IMR-90 (cell line): ENCODE results near the gene EFCAB8. TPM values are rescaled to one million over a fixed set of nuclear protein-coding genes. Genes with fewer than 3 reads are reported as not detected.

Experiments used
- ATAC-seq: fragments of 200-7000 bp; cut with Tn5 transposase; 2 replicates; pipeline ENCODE4 v1.9.1; 2020; ENCODE audit warnings: low read depth, mild to moderate bottlenecking, moderate library complexity
- BruUV-seq: library from RNA; stranded (reverse); fragments of 400-500 nt; replicated peaks from 2 replicates; lab custom pipeline; 2021; lab: Mats Ljungman, UMichigan
- CTCF ChIA-PET: fragments of 300-600 bp; formaldehyde crosslinking; extraction: SDS; loops from one replicate; lab custom pipeline; 2021; ENCODE audit warnings: antibody characterized with exemption; lab: Yijun Ruan, JAX
- POLR2A ChIA-PET: fragments of 300-600 bp; sonication (Branson Sonifier 250); formaldehyde crosslinking; loops from one replicate; lab custom pipeline; 2022; ENCODE audit warnings: antibody characterized with exemption; ENCODE audit not compliant: unreplicated experiment; lab: Charles Lee
- DNase-seq: peaks from one replicate; pipeline ENCODE4 v3.0.0; 2013
- H2AFZ ChIP-seq: replicated peaks from 2 replicates; pipeline ENCODE3; 2013; ENCODE audit warnings: low read length, mild to moderate bottlenecking; ENCODE audit not compliant: poor library complexity
- H2AK5ac ChIP-seq: 2 replicates; pipeline ENCODE4 v1.6.1; 2013; ENCODE audit warnings: low read depth, low read length, inconsistent platforms
- H2AK9ac ChIP-seq: replicated peaks from 2 replicates; pipeline ENCODE3; 2013; ENCODE audit warnings: mild to moderate bottlenecking, low read depth, low read length, moderate library complexity; ENCODE audit not compliant: poor library complexity
- H2BK120ac ChIP-seq: 2 replicates; pipeline ENCODE4 v1.6.1; 2013; ENCODE audit warnings: low read depth, low read length, inconsistent platforms
- H2BK15ac ChIP-seq: 3 replicates; pipeline ENCODE4 v1.6.1; 2013; ENCODE audit warnings: low read depth, low read length, inconsistent platforms
- H2BK20ac ChIP-seq: 2 replicates; pipeline ENCODE4 v1.6.1; 2013; ENCODE audit warnings: low read depth, mild to moderate bottlenecking, inconsistent platforms, low read length, moderate library complexity
- H2BK5ac ChIP-seq: 2 replicates; pipeline ENCODE4 v1.6.1; 2013; ENCODE audit warnings: mild to moderate bottlenecking, low read depth, low read length, inconsistent platforms; ENCODE audit not compliant: poor library complexity, severe bottlenecking
- H3K14ac ChIP-seq: replicated peaks from 2 replicates; pipeline ENCODE4 v1.6.1; 2013; ENCODE audit warnings: low read depth, low read length, inconsistent platforms
- H3K18ac ChIP-seq: 2 replicates; pipeline ENCODE4 v1.6.1; 2013; ENCODE audit warnings: low read depth, low read length, control low read depth
- H3K23ac ChIP-seq: 2 replicates; pipeline ENCODE4 v1.6.1; 2013; ENCODE audit warnings: low read depth, low read length, inconsistent platforms
- H3K27ac ChIP-seq: 2 replicates; pipeline ENCODE4 v1.5.1; 2013; ENCODE audit warnings: mild to moderate bottlenecking, control low read depth, low read length; ENCODE audit not compliant: insufficient read depth
- H3K27me3 ChIP-seq: 2 replicates; pipeline ENCODE4 v1.6.1; 2013; ENCODE audit warnings: low read length; ENCODE audit not compliant: control insufficient read depth, insufficient read depth
- H3K36me3 ChIP-seq: 2 replicates; pipeline ENCODE4 v1.6.1; 2013; ENCODE audit warnings: low read length, mixed read lengths; ENCODE audit not compliant: control insufficient read depth, insufficient read depth
- H3K4ac ChIP-seq: 2 replicates; pipeline ENCODE4 v1.6.1; 2013; ENCODE audit warnings: low read depth, low read length, inconsistent platforms
- H3K4me1 ChIP-seq: 2 replicates; pipeline ENCODE4 v1.6.1; 2013; ENCODE audit warnings: low read length, mixed read lengths; ENCODE audit not compliant: control insufficient read depth, insufficient read depth
- H3K4me2 ChIP-seq: 2 replicates; pipeline ENCODE4 v1.6.1; 2013; ENCODE audit warnings: low read depth, mild to moderate bottlenecking, control low read depth, low read length, moderate library complexity
- H3K4me3 ChIP-seq: 2 replicates; pipeline ENCODE4 v1.5.1; 2013; ENCODE audit warnings: low read depth, mild to moderate bottlenecking, control low read depth, low read length, moderate library complexity; ENCODE audit not compliant: insufficient read depth
- H3K56ac ChIP-seq: 2 replicates; pipeline ENCODE4 v1.6.1; 2013; ENCODE audit warnings: low read length, inconsistent platforms; ENCODE audit not compliant: insufficient read depth; ENCODE audit errors: extremely low read depth
- H3K79me1 ChIP-seq, 2 experiments: 2 replicates each; pipeline ENCODE4 v1.6.1; 2013; ENCODE audit warnings: low read length in 2 of 2, inconsistent platforms in 1 of 2, low read depth in 1 of 2
- H3K9ac ChIP-seq: 2 replicates; pipeline ENCODE4 v1.6.1; 2013; ENCODE audit warnings: low read depth, low read length, control low read depth
- H3K9me1 ChIP-seq: 2 replicates; pipeline ENCODE4 v1.6.1; 2013; ENCODE audit warnings: low read length, inconsistent platforms; ENCODE audit not compliant: insufficient read depth
- H3K9me3 ChIP-seq: 2 replicates; pipeline ENCODE4 v1.6.1; 2013; ENCODE audit warnings: low read length; ENCODE audit not compliant: control insufficient read depth, insufficient read depth
- H4K20me1 ChIP-seq: 2 replicates; pipeline ENCODE4 v1.6.1; 2013; ENCODE audit warnings: low read length, inconsistent platforms; ENCODE audit not compliant: insufficient read depth
- H4K5ac ChIP-seq: 2 replicates; pipeline ENCODE4 v1.6.1; 2013; ENCODE audit warnings: mild to moderate bottlenecking, low read depth, low read length, control low read depth
- H4K8ac ChIP-seq, 2 experiments: 2 replicates each; pipeline ENCODE4 v1.6.1; 2013; ENCODE audit warnings: low read depth in 2 of 2, low read length in 2 of 2, control low read depth in 1 of 2, inconsistent platforms in 1 of 2
- H4K91ac ChIP-seq: 2 replicates; pipeline ENCODE4 v1.6.1; 2013; ENCODE audit warnings: low read depth, low read length, inconsistent platforms; ENCODE audit not compliant: insufficient read depth
- BHLHE40 ChIP-seq: fragments of 150-350 bp; IDR thresholded peaks from 2 replicates; pipeline ENCODE4 v1.6.1; 2016; ENCODE audit warnings: mild to moderate bottlenecking, low read depth, low read length
- CEBPB ChIP-seq: IDR thresholded peaks from 2 replicates; pipeline ENCODE4 v1.6.1; 2012; ENCODE audit warnings: low read depth, low read length, improper control_type of control experiment
- CHD1 ChIP-seq: IDR thresholded peaks from 2 replicates; pipeline ENCODE4 v1.6.1; 2012; ENCODE audit warnings: low read depth, low read length, improper control_type of control experiment
- CTCF ChIP-seq: conservative IDR thresholded peaks from 2 replicates; pipeline ENCODE4 v1.5.1; 2012; ENCODE audit warnings: mild to moderate bottlenecking, low read depth, low read length, improper control_type of control experiment
- ELK1 ChIP-seq: fragments of 150-350 bp; IDR thresholded peaks from 2 replicates; pipeline ENCODE4 v1.6.1; 2016; ENCODE audit warnings: low read depth, mild to moderate bottlenecking, low read length, moderate library complexity, borderline replicate concordance
- FOS ChIP-seq: fragments of 150-350 bp; IDR thresholded peaks from 2 replicates; pipeline ENCODE4 v1.6.1; 2016; ENCODE audit warnings: low read depth, low read length
- MAFK ChIP-seq: IDR thresholded peaks from 2 replicates; pipeline ENCODE4 v1.6.1; 2012; ENCODE audit warnings: low read depth, low read length, improper control_type of control experiment
- MAZ ChIP-seq: IDR thresholded peaks from 2 replicates; pipeline ENCODE4 v1.6.1; 2012; ENCODE audit warnings: low read depth, mild to moderate bottlenecking, low read length, improper control_type of control experiment, moderate library complexity, borderline replicate concordance
- MXI1 ChIP-seq: IDR thresholded peaks from 2 replicates; pipeline ENCODE4 v1.6.1; 2012; ENCODE audit warnings: low read depth, mild to moderate bottlenecking, low read length, moderate library complexity, borderline replicate concordance
- NFE2L2 ChIP-seq: fragments of 150-350 bp; IDR thresholded peaks from 2 replicates; pipeline ENCODE4 v1.6.1; 2016; ENCODE audit warnings: low read depth, mild to moderate bottlenecking, low read length
- POLR2A ChIP-seq: IDR thresholded peaks from 2 replicates; pipeline ENCODE4 v1.6.1; 2012; ENCODE audit warnings: mild to moderate bottlenecking, low read depth, low read length
- RAD21 ChIP-seq: IDR thresholded peaks from 2 replicates; pipeline ENCODE4 v1.6.1; 2012; ENCODE audit warnings: low read length, improper control_type of control experiment
- RCOR1 ChIP-seq: IDR thresholded peaks from 2 replicates; pipeline ENCODE4 v1.6.1; 2012; ENCODE audit warnings: mild to moderate bottlenecking, low read length, improper control_type of control experiment; ENCODE audit not compliant: insufficient replicate concordance
- RFX5 ChIP-seq: IDR thresholded peaks from 2 replicates; pipeline ENCODE4 v1.8.0; 2012; ENCODE audit warnings: low read depth, mild to moderate bottlenecking, low read length, moderate library complexity
- SMC3 ChIP-seq: fragments of 150-350 bp; IDR thresholded peaks from 2 replicates; pipeline ENCODE4 v1.6.1; 2016; ENCODE audit warnings: low read depth, mild to moderate bottlenecking, antibody characterized with exemption, low read length, moderate library complexity
- USF2 ChIP-seq: fragments of 150-350 bp; IDR thresholded peaks from 2 replicates; pipeline ENCODE4 v1.6.1; 2017; ENCODE audit warnings: mild to moderate bottlenecking, antibody characterized with exemption, low read length, low read depth
- WGBS, 2 experiments: methylation state at CpG; one replicate each; pipeline versions ENCODE4 v1.1.5 to v1.1.7; 2013; ENCODE audit warnings: missing lambda C conversion rate in 2 of 2; ENCODE audit not compliant: insufficient read length in 1 of 2; ENCODE audit errors: extremely low coverage in 2 of 2; 5-methylcytosine and 5-hydroxymethylcytosine counted together
- dilution Hi-C: fragments of 300-500 bp; cut with HindIII; formaldehyde crosslinking; loops from one replicate; pipeline ENCODE4 v1.14.3; 2018; ENCODE audit warnings: low sequenced_read_pairs; ENCODE audit not compliant: unreplicated experiment
- in situ Hi-C: fragments of 300-500 bp; cut with MboI; formaldehyde crosslinking; loops from 3 replicates; pipeline ENCODE4 v1.14.3; 2019; ENCODE audit warnings: low sequenced_read_pairs, inconsistent platforms, mixed read lengths
- intact Hi-C: fragments of 100-400 bp; cut with micrococcal nuclease; formaldehyde crosslinking; loops from 2 replicates; pipeline ENCODE4 v1.10.0; 2022
- polyA plus RNA-seq, 3 experiments: library from polyadenylated mRNA; depleted of rRNA; stranded (reverse); fragments of >200 nt; gene quantifications; 2 replicates each; pipeline ENCODE4 v1.2.3, GENCODE V29; 2012; ENCODE audit warnings: low replicate concordance in 1 of 3
- total RNA-seq: library from RNA; depleted of rRNA; stranded (reverse); fragments of >200 nt; gene quantifications from 2 replicates; pipeline ENCODE4 v1.2.3, GENCODE V29; 2012

EFCAB8 gene
- total and polyA plus RNA-seq, 2 of the 4 experiments (the other 2 are of a cell fraction), result not detected

- Histone ChIP-seq H2BK20ac (no peak overlapping the region), H3K4me3 (no peak overlapping the region), H2BK5ac (no peak overlapping the region), H3K9ac (no peak overlapping the region), H4K20me1 (no peaks in the 10 kb centered on the region), H3K23ac (no peak overlapping the region), H3K14ac (no peak overlapping the region), H3K9me1 (no peaks in the 10 kb centered on the region), H3K4me1 (no peaks in the 10 kb centered on the region), H2AK9ac (no peak overlapping the region), H3K4me2 (no peak overlapping the region), H4K5ac (no peak overlapping the region), H3K36me3 (no peaks in the 10 kb centered on the region), H2AK5ac (no peak overlapping the region), H3K79me1 (no peaks in the 10 kb centered on the region), H3K18ac (no peak overlapping the region), H2BK120ac (no peak overlapping the region), H3K27ac (no peak overlapping the region), H3K4ac (no peak overlapping the region), H2BK15ac (no peak overlapping the region), H3K56ac (no peak overlapping the region), H3K27me3 (peaks cover 10% of the 10 kb centered on the region; the same call in 1 of the 2 replicates), H2AFZ (no peak overlapping the region), H3K9me3 (no peaks in the 10 kb centered on the region), H4K91ac (no peak overlapping the region), H4K8ac (no peak overlapping the region)
- DNase-seq (no peak), ATAC-seq (no peak)
- ChIA-PET POLR2A (no interaction called here), CTCF (no interaction called here)
- dilution Hi-C loops, result no loop called here
- WGBS, 2 experiments, result 83% methylated on average over 1 of the region's 13 CpGs; no CpG with 5 or more reads in 1 of the 2 experiments
- in situ Hi-C loops, result no loop called here
- intact Hi-C loops, result no loop called here
- no TSS peak for BruUV-seq
- TF ChIP-seq NFE2L2 (no peak), USF2 (no peak), MXI1 (no peak), SMC3 (no peak), ELK1 (no peak), RFX5 (no peak), CEBPB (no peak), FOS (no peak), CHD1 (no peak), BHLHE40 (no peak), CTCF (no peak), POLR2A (no peak), RAD21 (no peak), MAFK (no peak), RCOR1 (no peak), MAZ (no peak)
Measured at GRCh38 chr20:32907886-32908285, 49.2 kb downstream of the EFCAB8 start.
